B cell (primary cell): ENCODE data around the gene ARSD. TPM values are rescaled to one million over a fixed set of nuclear protein-coding genes. Genes with fewer than 3 reads are reported as not detected.

Source experiments
- ATAC-seq: fragments of 200-7000 bp; cut with Tn5 transposase; one replicate; pipeline ENCODE4 v1.10.0; 2021; ENCODE audit warnings: low read depth, mild to moderate bottlenecking, moderate number of reproducible peaks, moderate library complexity
- CTCF ChIA-PET: fragments of 350-600 bp; sonication (Branson Sonifier 250); formaldehyde crosslinking; loops from one replicate; lab custom pipeline; 2021; ENCODE audit warnings: antibody characterized with exemption, inconsistent platforms; lab: Charles Lee
- POLR2A ChIA-PET: fragments of 350-600 bp; sonication (Branson Sonifier 250); formaldehyde crosslinking; loops from one replicate; lab custom pipeline; 2021; ENCODE audit warnings: antibody characterized with exemption; lab: Charles Lee
- DNase-seq: peaks from one replicate; pipeline ENCODE4 v3.0.0; 2013
- H2AFZ ChIP-seq: 2 replicates; pipeline ENCODE4 v1.6.1; 2012; ENCODE audit warnings: mild to moderate bottlenecking, low read depth, low read length; ENCODE audit not compliant: insufficient read depth, poor library complexity, severe bottlenecking
- H3K27ac ChIP-seq, 2 donors: 1 replicate in 1 of 2; 2 replicates in 1 of 2; pipeline ENCODE4 v1.5.1; 2012 to 2013; ENCODE audit warnings: low read length in 2 of 2, mild to moderate bottlenecking in 2 of 2, moderate library complexity in 1 of 2
- H3K27me3 ChIP-seq, 4 experiments: fragments of 200-600 bp in 1 of 4; sonication (generic) in 1 of 4; replicated peaks in 1 of 4; 1 replicate in 2 of 4; 2 replicates in 2 of 4; pipeline versions ENCODE4 v1.6.1 to v1.7.0; 2013 to 2016; ENCODE audit warnings: low read length in 3 of 4, mild to moderate bottlenecking in 2 of 4, mixed read lengths in 1 of 4, moderate library complexity in 1 of 4; ENCODE audit not compliant: insufficient read depth in 4 of 4, control insufficient read depth in 3 of 4; ENCODE audit errors: control extremely low read depth in 1 of 4
- H3K36me3 ChIP-seq, 2 experiments: replicated peaks in 1 of 2; 1 replicate in 1 of 2; 2 replicates in 1 of 2; pipeline versions ENCODE4 v1.6.1 to v1.7.1; 2013; ENCODE audit warnings: low read length in 1 of 2; ENCODE audit not compliant: insufficient read depth in 2 of 2, control insufficient read depth in 1 of 2; ENCODE audit errors: control extremely low read depth in 1 of 2, extremely low read depth in 1 of 2
- H3K4me1 ChIP-seq, 2 donors: fragments of 200-600 bp in 1 of 2; sonication (generic) in 1 of 2; 1 replicate in 1 of 2; 2 replicates in 1 of 2; pipeline versions ENCODE4 v1.5.1 to v1.6.1; 2013 to 2017; ENCODE audit warnings: low read length in 2 of 2; ENCODE audit not compliant: control insufficient read depth in 2 of 2, insufficient read depth in 2 of 2
- H3K4me2 ChIP-seq: replicated peaks from 2 replicates; pipeline ENCODE3; 2012; ENCODE audit warnings: mild to moderate bottlenecking, low read depth, low read length; ENCODE audit not compliant: poor library complexity, severe bottlenecking
- H3K4me3 ChIP-seq, 5 experiments: fragments of 200-600 bp in 1 of 5; sonication (generic) in 1 of 5; 1 replicate in 3 of 5; 2 replicates in 2 of 5; pipeline versions ENCODE4 v1.5.1 to v1.7.0; 2011 to 2016; ENCODE audit warnings: low read length in 4 of 5, mild to moderate bottlenecking in 4 of 5, low read depth in 2 of 5, control low read depth in 1 of 5, moderate library complexity in 1 of 5; ENCODE audit not compliant: insufficient read depth in 1 of 5; ENCODE audit errors: control extremely low read depth in 1 of 5, extremely low read depth in 1 of 5
- H3K79me2 ChIP-seq: fragments of 200-600 bp; sonication (generic); one replicate; pipeline ENCODE4 v1.6.0; 2016; ENCODE audit warnings: low read length; ENCODE audit not compliant: control insufficient read depth, insufficient read depth
- H3K9ac ChIP-seq: fragments of 200-600 bp; sonication (generic); 2 replicates; pipeline ENCODE4 v1.6.1; 2017; ENCODE audit warnings: mild to moderate bottlenecking, low read length, moderate library complexity
- H3K9me3 ChIP-seq, 3 donors: one replicate each; pipeline versions ENCODE4 v1.6.1 to v1.7.1; 2013; ENCODE audit warnings: low read length in 2 of 3; ENCODE audit not compliant: control insufficient read depth in 2 of 3, insufficient read depth in 1 of 3; ENCODE audit errors: control extremely low read depth in 1 of 3
- H4K20me1 ChIP-seq: 2 replicates; pipeline ENCODE4 v1.6.0; 2012; ENCODE audit warnings: mild to moderate bottlenecking, low read length; ENCODE audit not compliant: insufficient read depth, control insufficient read depth, poor library complexity, severe bottlenecking
- H3K27ac Mint-ChIP-seq: one replicate; pipeline ENCODE4 v1.8.0; 2021; ENCODE audit warnings: mixed read lengths
- H3K27me3 Mint-ChIP-seq: one replicate; pipeline ENCODE4 v1.8.0; 2021; ENCODE audit warnings: mixed read lengths
- H3K4me1 Mint-ChIP-seq: one replicate; pipeline ENCODE4 v1.8.0; 2021; ENCODE audit warnings: mixed read lengths
- H3K4me3 Mint-ChIP-seq: one replicate; pipeline ENCODE4 v1.8.0; 2021; ENCODE audit warnings: mixed read lengths
- H3K9me3 Mint-ChIP-seq: one replicate; pipeline ENCODE4 v1.8.0; 2022; ENCODE audit warnings: mixed read lengths; ENCODE audit not compliant: insufficient read depth
- CTCF ChIP-seq: fragments of 200-600 bp; IDR thresholded peaks from one replicate; pipeline ENCODE4 v1.8.0; 2022; ENCODE audit warnings: antibody characterized with exemption, mild to moderate bottlenecking
- EZH2 ChIP-seq: IDR thresholded peaks from 2 replicates; pipeline ENCODE4 v1.6.1; 2012; ENCODE audit warnings: borderline replicate concordance, low read depth, mild to moderate bottlenecking, moderate library complexity, low read length; ENCODE audit not compliant: insufficient read depth, poor library complexity, severe bottlenecking
- WGBS: methylation state at CpG from one replicate; pipeline ENCODE4 v1.1.5; 2013; ENCODE audit warnings: missing lambda C conversion rate; ENCODE audit not compliant: insufficient coverage; 5-methylcytosine and 5-hydroxymethylcytosine counted together
- intact Hi-C: fragments of 100-400 bp; cut with micrococcal nuclease; formaldehyde crosslinking; loops from one replicate; pipeline ENCODE4 v1.10.0; 2022
- polyA plus RNA-seq: library from polyadenylated mRNA; depleted of rRNA; stranded (reverse); fragments of >200 nt; gene quantifications from 2 replicates; pipeline ENCODE4 v1.2.3, GENCODE V29; 2012
- total RNA-seq, 2 donors: library from RNA; stranded (reverse); fragments of 120-200 nt in 1 of 2; gene quantifications; 1 replicate in 1 of 2; 2 replicates in 1 of 2; pipeline versions ENCODE4 v1.2.3 to v1.2.4, GENCODE V29; 2013 to 2022

ARSD gene
- total and polyA plus RNA-seq, 2 donors (not counting 1 experiment from before 2014, with no cell fraction given) = 2.7 to 13.3 TPM

GRCh38 chrX:2908125-2908685 lies 20.9 kb downstream of the ARSD start:
- Histone ChIP-seq H3K4me1 (no peaks in the 10 kb centered on the region), H3K9ac (no peak overlapping the region), H3K4me3 (no peak overlapping the region), H3K27me3 (no peaks in the 10 kb centered on the region), H2AFZ (no peak overlapping the region), H3K27ac (no peak overlapping the region), H3K9me3 (peaks cover 0 to 18% (median 10%) of the 10 kb centered on the region in 3 donors), H3K79me2 (no peaks in the 10 kb centered on the region), H3K36me3 (no peaks in the 10 kb centered on the region), H3K4me2 (no peak overlapping the region), H4K20me1 (no peaks in the 10 kb centered on the region)
- no peak for ATAC-seq
- Mint-ChIP-seq H3K4me3 (no peak overlapping the region), H3K9me3 (no peaks in the 10 kb centered on the region), H3K4me1 (no peaks in the 10 kb centered on the region), H3K27ac (no peak overlapping the region), H3K27me3 (no peaks in the 10 kb centered on the region)
- intact Hi-C loops = no loop called here
- CTCF ChIA-PET = no interaction called here
- WGBS = 100% methylated on average over 1 of the region's 2 CpGs
- DNase-seq = no peak
- TF ChIP-seq CTCF (no peak), EZH2 (no peak)
- POLR2A ChIA-PET = no interaction called here

- POLR2A ChIA-PET = no interaction called here
- no peak overlapping the region for H3K9ac ChIP-seq
- intact Hi-C loops = no loop called here
- DNase-seq (no peak), ATAC-seq (no peak)
- no peak overlapping the region for H2AFZ ChIP-seq
- no peak overlapping the region for H3K27ac ChIP-seq
- no peaks in the 10 kb centered on the region for H3K79me2 ChIP-seq
- H3K4me2 ChIP-seq = no peak overlapping the region
- Mint-ChIP-seq H3K4me1 (no peaks in the 10 kb centered on the region), H3K27me3 (no peaks in the 10 kb centered on the region), H3K4me3 (no peak overlapping the region), H3K27ac (no peak overlapping the region), H3K9me3 (no peaks in the 10 kb centered on the region)
- no peaks in the 10 kb centered on the region for H4K20me1 ChIP-seq
- TF ChIP-seq CTCF (no peak), EZH2 (no peak)
- no peaks in the 10 kb centered on the region for H3K27me3 ChIP-seq
- WGBS = 95% methylated on average over 23 of the region's 27 CpGs
- no peaks in the 10 kb centered on the region for H3K36me3 ChIP-seq
- H3K4me1 ChIP-seq = no peaks in the 10 kb centered on the region
- peaks cover 0 to 21% (median 10%) of the 10 kb centered on the region in 3 donors for H3K9me3 ChIP-seq
- no peak overlapping the region for H3K4me3 ChIP-seq
- CTCF ChIA-PET = no interaction called here
These were observed 21.8 kb downstream of the ARSD start for GRCh38 chrX:2907295-2907694.
